Skeletal muscle cell (primary cell): ENCODE results near the gene LRRTM4.

Experiments
- DNase-seq: peaks from one replicate; pipeline ENCODE4 v3.0.0-alpha.2; 2010; ENCODE audit warnings: low read depth
- H3K4me3 ChIP-seq: 2 replicates; pipeline ENCODE4 v1.5.1; 2011; ENCODE audit warnings: low read depth, mild to moderate bottlenecking, control low read depth, low read length, moderate library complexity

The LRRTM4 gene

GRCh38 chr2:77336013-77336412 is 186.2 kb downstream of the LRRTM4 start:
- DNase-seq = no peak
- H3K4me3 ChIP-seq = no peak overlapping the region

- no peak overlapping the region for H3K4me3 ChIP-seq
- no peak for DNase-seq
These were observed 193.8 kb downstream of the LRRTM4 start for GRCh38 chr2:77328134-77328931.

GRCh38 chr2:77325395-77325794 is 196.8 kb downstream of the LRRTM4 start:
- H3K4me3 ChIP-seq = no peak overlapping the region
- no peak for DNase-seq

GRCh38 chr2:77322431-77322830 is 199.7 kb downstream of the LRRTM4 start:
- no peak for DNase-seq
- no peak overlapping the region for H3K4me3 ChIP-seq

- H3K4me3 ChIP-seq = no peak overlapping the region
- no peak for DNase-seq
These were observed 207.5 kb downstream of the LRRTM4 start for GRCh38 chr2:77314721-77315120.

- no peak for DNase-seq
- no peak overlapping the region for H3K4me3 ChIP-seq
These were observed 211.8 kb downstream of the LRRTM4 start for GRCh38 chr2:77310416-77310815.

- H3K4me3 ChIP-seq = no peak overlapping the region
- no peak for DNase-seq
These were observed 212.5 kb downstream of the LRRTM4 start for GRCh38 chr2:77309725-77310124.

GRCh38 chr2:77301441-77301840 is 220.7 kb downstream of the LRRTM4 start:
- DNase-seq = no peak
- H3K4me3 ChIP-seq = no peak overlapping the region

- DNase-seq = no peak
- no peak overlapping the region for H3K4me3 ChIP-seq
These were observed 225.4 kb downstream of the LRRTM4 start for GRCh38 chr2:77296791-77297190.

- DNase-seq = no peak
- H3K4me3 ChIP-seq = no peak overlapping the region
These were observed 227.7 kb downstream of the LRRTM4 start for GRCh38 chr2:77294474-77294873.

- H3K4me3 ChIP-seq = no peak overlapping the region
- DNase-seq = no peak
These were observed 237.8 kb downstream of the LRRTM4 start for GRCh38 chr2:77284353-77284752.

- no peak for DNase-seq
- no peak overlapping the region for H3K4me3 ChIP-seq
These were observed 250.9 kb downstream of the LRRTM4 start for GRCh38 chr2:77271262-77271661.

- H3K4me3 ChIP-seq = no peak overlapping the region
- DNase-seq = no peak
These were observed 251.7 kb downstream of the LRRTM4 start for GRCh38 chr2:77270433-77270832.

GRCh38 chr2:77268626-77269025 is 253.6 kb downstream of the LRRTM4 start:
- H3K4me3 ChIP-seq = no peak overlapping the region
- no peak for DNase-seq

- DNase-seq = no peak
- no peak overlapping the region for H3K4me3 ChIP-seq
These were observed 289.2 kb downstream of the LRRTM4 start for GRCh38 chr2:77232909-77233425.

GRCh38 chr2:77228391-77228790 is 293.8 kb downstream of the LRRTM4 start:
- H3K4me3 ChIP-seq = no peak overlapping the region
- no peak for DNase-seq

- no peak overlapping the region for H3K4me3 ChIP-seq
- DNase-seq = no peak
These were observed 311.5 kb downstream of the LRRTM4 start for GRCh38 chr2:77210725-77211124.

GRCh38 chr2:77207331-77207730 is 314.8 kb downstream of the LRRTM4 start:
- no peak for DNase-seq
- no peak overlapping the region for H3K4me3 ChIP-seq

- DNase-seq = no peak
These were observed 320.4 kb downstream of the LRRTM4 start for GRCh38 chr2:77201755-77202154.

GRCh38 chr2:77199411-77199810 is 322.8 kb downstream of the LRRTM4 start:
- DNase-seq = no peak

More at GRCh38 chr2:77201755-77202154, 320.4 kb downstream of the LRRTM4 start:
- H3K4me3 ChIP-seq = no peak overlapping the region

GRCh38 chr2:77193858-77194448 is 328.2 kb downstream of the LRRTM4 start:
- DNase-seq = no peak
- H3K4me3 ChIP-seq = no peak overlapping the region

More at GRCh38 chr2:77199411-77199810, 322.8 kb downstream of the LRRTM4 start:
- no peak overlapping the region for H3K4me3 ChIP-seq
